ENCODE measurements around the gene IFT88.

DNA sequence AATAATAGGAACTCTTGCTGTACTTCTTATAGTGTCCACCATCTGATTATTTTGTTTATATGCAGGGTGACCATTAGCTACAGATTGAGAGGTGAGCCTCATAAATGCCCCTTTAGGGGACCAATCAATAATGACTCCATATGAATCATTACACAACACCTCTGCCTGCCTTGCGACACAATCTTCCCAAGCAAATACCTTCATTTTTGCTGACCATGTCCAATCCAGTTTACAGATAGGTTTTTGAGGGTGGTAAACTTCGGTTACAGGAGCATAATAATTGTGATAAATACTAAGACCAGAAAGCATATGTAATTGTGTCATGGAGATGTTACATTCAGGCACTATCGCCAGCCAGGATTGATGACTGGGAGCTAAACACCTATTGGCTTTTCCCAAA, 112.9 kb downstream of the IFT88 start:
- TF ChIP-seq, protein P1, sequence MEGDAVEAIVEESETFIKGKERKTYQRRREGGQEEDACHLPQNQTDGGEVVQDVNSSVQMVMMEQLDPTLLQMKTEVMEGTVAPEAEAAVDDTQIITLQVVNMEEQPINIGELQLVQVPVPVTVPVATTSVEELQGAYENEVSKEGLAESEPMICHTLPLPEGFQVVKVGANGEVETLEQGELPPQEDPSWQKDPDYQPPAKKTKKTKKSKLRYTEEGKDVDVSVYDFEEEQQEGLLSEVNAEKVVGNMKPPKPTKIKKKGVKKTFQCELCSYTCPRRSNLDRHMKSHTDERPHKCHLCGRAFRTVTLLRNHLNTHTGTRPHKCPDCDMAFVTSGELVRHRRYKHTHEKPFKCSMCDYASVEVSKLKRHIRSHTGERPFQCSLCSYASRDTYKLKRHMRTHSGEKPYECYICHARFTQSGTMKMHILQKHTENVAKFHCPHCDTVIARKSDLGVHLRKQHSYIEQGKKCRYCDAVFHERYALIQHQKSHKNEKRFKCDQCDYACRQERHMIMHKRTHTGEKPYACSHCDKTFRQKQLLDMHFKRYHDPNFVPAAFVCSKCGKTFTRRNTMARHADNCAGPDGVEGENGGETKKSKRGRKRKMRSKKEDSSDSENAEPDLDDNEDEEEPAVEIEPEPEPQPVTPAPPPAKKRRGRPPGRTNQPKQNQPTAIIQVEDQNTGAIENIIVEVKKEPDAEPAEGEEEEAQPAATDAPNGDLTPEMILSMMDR (IDR thresholded peaks at IDR 0.05) = no peak
- no peak for TF ChIP-seq POLR2A (IDR thresholded peaks at IDR 0.05)
- no peak for TF ChIP-seq POLR2AphosphoS5 (IDR thresholded peaks at IDR 0.05)
